Keratinocyte (primary cell): ENCODE data around the gene MVB12B. TPM values are rescaled to one million over a fixed set of nuclear protein-coding genes. Genes with fewer than 3 reads are reported as not detected.

ENCODE experiments used
- DNase-seq: peaks from one replicate; pipeline ENCODE4 v3.0.0-alpha.2; 2011; ENCODE audit warnings: low read depth, missing footprints, low spot score
- FAIRE-seq: peaks from 2 replicates; lab custom pipeline; 2011; peaks lifted over from hg19 to GRCh38; lab: Jason Lieb, UNC
- H2AFZ ChIP-seq: 2 replicates; pipeline ENCODE4 v1.6.0; 2012; ENCODE audit warnings: low read length, control low read depth, inconsistent platforms; ENCODE audit not compliant: control insufficient read depth
- H3K27ac ChIP-seq: 2 replicates; pipeline ENCODE4 v1.5.1; 2011; ENCODE audit warnings: low read length; ENCODE audit not compliant: control insufficient read depth, insufficient read depth
- H3K27me3 ChIP-seq: 3 replicates; pipeline ENCODE4 v1.6.0; 2011; ENCODE audit warnings: low read length; ENCODE audit not compliant: control insufficient read depth, insufficient read depth; ENCODE audit errors: extremely low read depth
- H3K36me3 ChIP-seq, 2 experiments: 2 replicates in 1 of 2; 3 replicates in 1 of 2; pipeline ENCODE4 v1.5.1; 2011; ENCODE audit warnings: low read length in 2 of 2, mild to moderate bottlenecking in 1 of 2; ENCODE audit not compliant: control insufficient read depth in 2 of 2, insufficient read depth in 2 of 2; ENCODE audit errors: extremely low read depth in 1 of 2
- H3K4me1 ChIP-seq: 3 replicates; pipeline ENCODE4 v1.5.1; 2011; ENCODE audit warnings: low read length; ENCODE audit not compliant: control insufficient read depth, insufficient read depth; ENCODE audit errors: extremely low read depth
- H3K4me2 ChIP-seq: 3 replicates; pipeline ENCODE4 v1.6.0; 2011; ENCODE audit warnings: low read depth, low read length; ENCODE audit not compliant: control insufficient read depth, insufficient read depth; ENCODE audit errors: extremely low read depth
- H3K4me3 ChIP-seq, 3 experiments: fragments of 200-600 bp in 1 of 3; sonication (generic) in 1 of 3; 2 replicates in 2 of 3; 3 replicates in 1 of 3; pipeline ENCODE4 v1.5.1; 2011 to 2016; ENCODE audit warnings: low read length in 3 of 3, mild to moderate bottlenecking in 3 of 3, control low read depth in 2 of 3, inconsistent platforms in 1 of 3, low read depth in 1 of 3, mixed read lengths in 1 of 3, mixed run types in 1 of 3, moderate library complexity in 1 of 3; ENCODE audit not compliant: control insufficient read depth in 2 of 3, insufficient read depth in 2 of 3; ENCODE audit errors: extremely low read depth in 1 of 3
- H3K79me2 ChIP-seq: 2 replicates; pipeline ENCODE4 v1.6.0; 2012; ENCODE audit warnings: low read length; ENCODE audit not compliant: control insufficient read depth, insufficient read depth
- H3K9ac ChIP-seq: 3 replicates; pipeline ENCODE4 v1.6.0; 2011; ENCODE audit warnings: low read length; ENCODE audit not compliant: control insufficient read depth, insufficient read depth; ENCODE audit errors: extremely low read depth
- H3K9me1 ChIP-seq: 3 replicates; pipeline ENCODE4 v1.6.0; 2011; ENCODE audit warnings: low read length; ENCODE audit not compliant: control insufficient read depth, insufficient read depth; ENCODE audit errors: extremely low read depth
- H3K9me3 ChIP-seq: 2 replicates; pipeline ENCODE4 v1.5.1; 2012; ENCODE audit warnings: low read depth, low read length; ENCODE audit not compliant: control insufficient read depth
- H4K20me1 ChIP-seq: 3 replicates; pipeline ENCODE4 v1.6.0; 2011; ENCODE audit warnings: low read length; ENCODE audit not compliant: control insufficient read depth, insufficient read depth; ENCODE audit errors: extremely low read depth
- EZH2 ChIP-seq: IDR thresholded peaks from one replicate; pipeline ENCODE4 v1.6.1; 2012; ENCODE audit warnings: inconsistent platforms, mild to moderate bottlenecking, low read length, moderate library complexity
- dilution Hi-C: fragments of 300-500 bp; cut with MboI; formaldehyde crosslinking; loops from one replicate; pipeline ENCODE4 v1.7.0; 2020; ENCODE audit warnings: low sequenced_read_pairs; ENCODE audit not compliant: extremely low pct_ligation_motif_present
- polyA plus RNA-seq, 5 experiments: library from polyadenylated mRNA; depleted of rRNA in 3 of 5; stranded (reverse) in 3 of 5; stranded (forward) in 1 of 5; unstranded in 1 of 5; fragments of >200 nt; gene quantifications; 1 replicate in 1 of 5; 2 replicates in 3 of 5; 3 replicates in 1 of 5; pipeline versions ENCODE4 v1.2.1 to v1.2.3, GENCODE V29; 2011 to 2012; ENCODE audit warnings: missing spikeins in 2 of 5, low read depth in 1 of 5, low replicate concordance in 1 of 5
- TF ChIP-seq, protein P1 (sequence below), 3 experiments: IDR thresholded peaks in 1 of 3; conservative IDR thresholded peaks in 1 of 3; optimal IDR thresholded peaks in 1 of 3; 2 replicates in 2 of 3; 3 replicates in 1 of 3; pipeline versions ENCODE3 to v1.5.1; 2011; ENCODE audit warnings: low read length in 3 of 3, mild to moderate bottlenecking in 3 of 3, moderate library complexity in 2 of 3, control low read depth in 1 of 3, inconsistent platforms in 1 of 3; ENCODE audit not compliant: insufficient read depth in 2 of 3; ENCODE audit errors: extremely low read depth in 1 of 3

Gene MVB12B
- polyA plus RNA-seq, 1 donor (not counting 4 experiments of a cell fraction or from before 2014, with no cell fraction given) = 1.2 TPM

DNA sequence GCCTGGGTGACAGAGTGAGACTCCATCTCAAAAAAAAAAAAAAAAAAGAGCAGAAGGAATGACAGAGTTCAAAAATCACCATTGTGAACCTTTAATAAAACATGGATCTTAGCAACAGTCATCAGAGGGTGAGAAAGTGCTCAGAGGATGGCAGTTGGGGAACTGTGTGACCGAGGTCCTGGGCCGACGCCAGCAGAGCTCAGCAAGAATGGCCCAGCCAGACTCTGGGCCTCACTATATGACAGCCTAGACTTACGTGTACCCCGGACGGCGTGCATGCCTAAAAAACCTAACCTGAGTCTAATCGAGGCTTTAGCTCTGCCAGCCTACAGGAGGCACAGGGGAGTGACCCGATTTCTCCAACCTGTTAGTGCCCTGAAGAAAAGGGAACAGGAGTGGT is 64.3 kb downstream of the MVB12B start:
- DNase-seq (no peak), FAIRE-seq (no peak)
- Histone ChIP-seq H3K4me2 (no peak overlapping the region), H3K27ac (no peak overlapping the region), H3K9me1 (no peaks in the 10 kb centered on the region), H3K9me3 (no peaks in the 10 kb centered on the region), H3K4me3 (no peak overlapping the region), H3K9ac (no peak overlapping the region), H3K4me1 (peaks cover 25% of the 10 kb centered on the region), H4K20me1 (no peaks in the 10 kb centered on the region), H3K27me3 (no peaks in the 10 kb centered on the region), H3K36me3 (no peaks in the 10 kb centered on the region), H2AFZ (no peak overlapping the region), H3K79me2 (no peaks in the 10 kb centered on the region)
- dilution Hi-C loops = no loop called here
- TF ChIP-seq, protein P1, sequence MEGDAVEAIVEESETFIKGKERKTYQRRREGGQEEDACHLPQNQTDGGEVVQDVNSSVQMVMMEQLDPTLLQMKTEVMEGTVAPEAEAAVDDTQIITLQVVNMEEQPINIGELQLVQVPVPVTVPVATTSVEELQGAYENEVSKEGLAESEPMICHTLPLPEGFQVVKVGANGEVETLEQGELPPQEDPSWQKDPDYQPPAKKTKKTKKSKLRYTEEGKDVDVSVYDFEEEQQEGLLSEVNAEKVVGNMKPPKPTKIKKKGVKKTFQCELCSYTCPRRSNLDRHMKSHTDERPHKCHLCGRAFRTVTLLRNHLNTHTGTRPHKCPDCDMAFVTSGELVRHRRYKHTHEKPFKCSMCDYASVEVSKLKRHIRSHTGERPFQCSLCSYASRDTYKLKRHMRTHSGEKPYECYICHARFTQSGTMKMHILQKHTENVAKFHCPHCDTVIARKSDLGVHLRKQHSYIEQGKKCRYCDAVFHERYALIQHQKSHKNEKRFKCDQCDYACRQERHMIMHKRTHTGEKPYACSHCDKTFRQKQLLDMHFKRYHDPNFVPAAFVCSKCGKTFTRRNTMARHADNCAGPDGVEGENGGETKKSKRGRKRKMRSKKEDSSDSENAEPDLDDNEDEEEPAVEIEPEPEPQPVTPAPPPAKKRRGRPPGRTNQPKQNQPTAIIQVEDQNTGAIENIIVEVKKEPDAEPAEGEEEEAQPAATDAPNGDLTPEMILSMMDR (optimal IDR thresholded peaks at IDR 0.05 in 1 of 3, IDR thresholded peaks at IDR 0.05 in 1 of 3, conservative IDR thresholded peaks at IDR 0.05 in 1 of 3; ENCODE audit: extremely low read depth in 1 of 3, insufficient read depth in 2 of 3, low read length in 3 of 3) = no peak
- TF ChIP-seq EZH2 = no peak

DNA sequence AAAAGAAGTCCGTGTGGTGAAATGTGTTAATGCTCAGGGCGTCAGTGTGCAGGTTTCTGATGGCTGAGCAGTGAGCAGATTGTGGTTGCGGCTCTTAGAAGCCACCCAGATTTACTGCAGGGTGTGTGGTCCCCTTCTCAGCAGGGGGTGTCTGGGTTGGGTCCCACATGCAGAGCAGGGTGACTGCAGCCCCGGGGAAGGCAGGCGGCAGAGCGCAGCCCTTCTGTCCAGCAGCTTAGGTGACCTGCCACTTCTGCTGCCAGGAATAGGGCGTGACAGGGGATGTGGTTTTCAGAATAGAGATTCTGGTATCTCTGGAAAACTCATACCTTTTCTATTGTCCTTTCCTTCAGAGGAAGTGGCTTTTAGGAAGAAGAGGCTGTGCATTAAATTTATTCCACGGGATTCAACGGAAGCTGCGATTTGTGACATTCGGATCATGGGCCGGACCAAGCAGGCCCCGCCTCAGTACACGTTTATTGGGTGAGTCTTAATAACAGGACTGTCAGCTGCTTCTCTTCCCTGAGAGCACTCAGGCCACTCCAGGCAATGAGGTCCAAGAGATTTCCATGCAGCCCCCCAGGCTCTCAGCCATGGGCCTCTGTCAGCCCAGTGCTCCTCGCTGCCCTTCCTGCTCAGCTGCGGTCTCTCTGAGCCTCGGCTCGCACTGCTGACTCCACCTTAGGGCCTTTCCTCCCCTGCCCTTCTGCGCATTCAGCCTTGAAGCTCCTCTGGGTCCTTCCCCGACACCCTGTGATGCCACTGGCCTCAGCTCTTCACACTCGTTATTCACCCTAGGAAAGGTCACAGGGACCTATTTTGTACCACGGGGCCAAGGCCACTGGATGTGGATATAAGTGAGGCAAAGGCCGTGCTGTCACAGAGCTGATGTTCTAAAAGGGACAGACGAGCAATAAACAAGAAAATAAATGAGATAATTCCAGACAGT is 65.4 kb downstream of the MVB12B start:
- no peaks in the 10 kb centered on the region for H3K9me3 ChIP-seq
- dilution Hi-C loops = no loop called here
- peaks cover 0 to 1% of the 10 kb centered on the region in 2 experiments for H3K36me3 ChIP-seq
- no peaks in the 10 kb centered on the region for H4K20me1 ChIP-seq
- no peaks in the 10 kb centered on the region for H3K9me1 ChIP-seq
- no peak overlapping the region for H2AFZ ChIP-seq
- DNase-seq (no peak), FAIRE-seq (no peak)
- no peak overlapping the region for H3K9ac ChIP-seq
- H3K4me1 ChIP-seq = peaks cover 25% of the 10 kb centered on the region
- H3K4me3 ChIP-seq = no peak overlapping the region
- no peak overlapping the region for H3K27ac ChIP-seq
- H3K27me3 ChIP-seq = no peaks in the 10 kb centered on the region
- H3K4me2 ChIP-seq = no peak overlapping the region
- TF ChIP-seq, protein P1 (optimal IDR thresholded peaks at IDR 0.05 in 1 of 3, IDR thresholded peaks at IDR 0.05 in 1 of 3, conservative IDR thresholded peaks at IDR 0.05 in 1 of 3; ENCODE audit: extremely low read depth in 1 of 3, insufficient read depth in 2 of 3, low read length in 3 of 3) = no peak
- TF ChIP-seq EZH2 = no peak
- no peaks in the 10 kb centered on the region for H3K79me2 ChIP-seq
